ENCODE measurements around the gene UQCRQ.
"Not testable (repeated sequence)": the region's sequence is repeated elsewhere in the genome, so short reads cannot be mapped to it uniquely, and the experiment has no call there.

Gene UQCRQ

GRCh38 chr5:132834057-132834456 is 32.4 kb upstream of the UQCRQ start:
- DNase-seq, result no peak

DNA sequence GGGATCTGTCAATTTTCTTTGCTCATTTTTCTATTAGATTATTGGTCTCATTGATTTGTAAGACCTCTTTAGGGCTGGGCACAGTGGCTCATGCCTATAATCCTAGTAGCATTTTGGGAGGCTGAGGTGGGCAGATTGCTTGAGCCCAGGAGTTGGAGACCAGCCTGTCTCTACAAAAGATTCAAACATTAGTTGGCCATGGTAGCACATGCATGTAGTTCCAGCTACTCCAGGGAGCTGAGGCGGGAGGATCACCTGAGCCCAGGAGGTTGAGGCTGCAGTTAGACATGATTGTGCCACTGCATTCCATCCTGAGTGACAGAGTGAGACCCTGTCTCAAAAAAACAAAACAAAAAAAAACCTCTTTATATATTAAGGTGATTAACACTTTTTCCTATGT is 29.6 kb upstream of the UQCRQ start:
- no peak for DNase-seq

GRCh38 chr5:132837868-132838267 is 28.6 kb upstream of the UQCRQ start:
- no peak for DNase-seq

DNA sequence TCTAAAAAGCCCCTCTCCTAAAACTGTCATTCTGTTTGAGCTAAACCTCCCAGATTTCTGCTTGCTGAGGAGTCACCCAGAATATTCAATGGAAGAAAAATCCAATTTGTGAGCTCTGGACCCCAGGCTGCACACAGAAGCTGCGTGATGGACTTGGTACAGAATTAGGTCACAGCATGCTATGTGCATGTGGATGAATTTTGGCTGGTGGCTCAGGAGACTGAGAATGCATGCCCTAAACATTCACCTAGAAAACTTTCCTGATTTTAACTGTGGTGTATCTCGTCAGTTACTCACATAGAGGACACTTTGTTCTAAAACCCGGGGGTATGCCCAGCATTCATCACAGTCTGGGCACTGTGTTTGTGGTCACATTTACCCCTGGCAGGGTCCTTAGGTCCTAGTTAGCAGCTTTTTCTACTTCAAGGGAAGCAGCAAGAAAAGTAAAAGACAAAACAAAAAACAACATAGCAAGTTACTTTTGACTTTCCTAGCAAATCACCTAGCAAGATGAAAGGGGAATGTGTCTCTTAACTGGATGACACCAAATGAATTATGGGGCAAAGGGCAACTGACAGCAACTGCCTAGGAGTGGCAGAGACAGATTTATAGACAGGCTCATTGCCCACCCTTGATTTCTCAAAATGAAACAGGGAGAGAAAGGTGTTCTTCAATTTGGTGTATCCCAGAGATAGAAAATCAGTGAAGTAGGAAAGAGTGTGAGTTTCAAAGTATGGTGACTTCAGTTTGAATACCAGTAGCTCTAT is 27.7 kb upstream of the UQCRQ start:
- DNase-seq, result no peak

GRCh38 chr5:132839426-132840301 is 26.8 kb upstream of the UQCRQ start:
- no peak for DNase-seq

- no peak for DNase-seq
Observed at GRCh38 chr5:132840313-132840712, 26.1 kb upstream of the UQCRQ start.

DNA sequence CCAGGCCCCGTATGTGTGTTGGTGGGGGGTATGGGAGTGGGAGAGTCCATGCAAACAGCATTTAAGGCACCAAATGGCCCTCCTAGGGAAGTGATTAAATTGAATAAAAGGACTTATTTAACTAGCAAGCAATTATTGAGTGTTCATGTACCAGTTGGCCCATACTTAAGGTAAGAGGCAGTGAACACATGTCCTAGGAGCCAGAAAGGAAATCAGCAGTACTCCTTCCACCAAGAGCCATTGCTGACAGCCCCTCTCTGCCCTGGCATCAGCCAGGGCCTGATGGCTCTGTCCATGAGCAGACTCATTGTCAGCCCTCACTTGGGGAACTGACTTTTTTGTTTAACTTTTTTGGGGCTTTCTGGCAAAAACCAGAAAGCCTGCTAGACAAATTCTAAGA is 25.5 kb upstream of the UQCRQ start:
- no peak for DNase-seq

DNA sequence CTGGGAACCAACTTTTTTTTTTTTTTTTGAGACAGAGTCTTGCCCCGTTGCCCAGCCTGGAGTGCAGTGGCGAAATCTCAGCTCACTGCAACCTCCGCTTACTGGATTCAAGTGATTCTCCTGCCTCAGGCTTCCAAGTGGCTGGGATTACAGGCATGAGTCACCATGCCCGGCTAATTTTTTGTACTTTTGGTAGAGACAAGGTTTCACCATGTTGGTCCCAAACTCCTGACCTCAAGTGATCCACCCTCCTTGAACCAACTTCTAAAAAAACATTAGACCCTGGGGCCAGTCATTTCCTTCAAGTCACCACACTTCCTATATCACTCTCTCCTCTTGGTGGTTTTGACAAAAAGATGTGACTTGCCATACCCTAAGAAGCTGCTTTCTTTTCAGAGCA is 25.1 kb upstream of the UQCRQ start:
- no peak for DNase-seq

GRCh38 chr5:132848270-132848669 is 18.2 kb upstream of the UQCRQ start:
- DNase-seq, result no peak

GRCh38 chr5:132849347-132849746 is 17.1 kb upstream of the UQCRQ start:
- DNase-seq, result no peak

- no peak for DNase-seq
Observed at GRCh38 chr5:132850066-132850465, 16.4 kb upstream of the UQCRQ start.

DNA sequence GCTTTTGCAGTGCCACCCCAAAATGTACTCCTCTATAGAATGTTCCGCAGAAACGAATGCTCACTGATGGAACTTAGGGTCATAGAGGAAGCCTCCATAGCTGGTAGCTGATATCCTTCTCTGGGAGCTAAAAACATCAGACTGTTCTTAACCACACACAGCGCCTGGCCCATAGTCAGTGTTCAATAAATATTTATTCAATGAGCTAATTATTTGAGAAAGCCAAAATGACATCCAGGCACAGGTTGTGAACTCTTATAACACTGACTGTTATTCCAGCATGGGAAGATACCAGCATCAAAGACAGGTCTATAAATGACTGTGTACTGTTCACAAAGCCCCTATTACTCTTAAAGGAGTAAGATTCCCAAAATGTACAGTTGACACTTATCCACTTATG is 13.1 kb upstream of the UQCRQ start:
- no peak for DNase-seq

- DNase-seq, result no peak
Observed at GRCh38 chr5:132853790-132854189, 12.7 kb upstream of the UQCRQ start.

GRCh38 chr5:132854301-132854700 is 12.1 kb upstream of the UQCRQ start:
- no peak for DNase-seq

- DNase-seq, result not testable (repeated sequence)
Observed at GRCh38 chr5:132854992-132855391, 11.4 kb upstream of the UQCRQ start.

GRCh38 chr5:132856011-132856410 is 10.4 kb upstream of the UQCRQ start:
- no peak for DNase-seq

- no peak for DNase-seq
Observed at GRCh38 chr5:132859889-132860437, 6.5 kb upstream of the UQCRQ start.

- no peak for DNase-seq
Observed at GRCh38 chr5:132860742-132861141, 5.7 kb upstream of the UQCRQ start.

- DNase-seq, result no peak
Observed at GRCh38 chr5:132865668-132866341, 637 bp upstream of the UQCRQ start.

- DNase-seq, result no peak
Observed at GRCh38 chr5:132867046-132867451, 607 bp downstream of the UQCRQ start.

GRCh38 chr5:132868754-132869153 is 2.3 kb downstream of the UQCRQ start:
- DNase-seq, result no peak

DNA sequence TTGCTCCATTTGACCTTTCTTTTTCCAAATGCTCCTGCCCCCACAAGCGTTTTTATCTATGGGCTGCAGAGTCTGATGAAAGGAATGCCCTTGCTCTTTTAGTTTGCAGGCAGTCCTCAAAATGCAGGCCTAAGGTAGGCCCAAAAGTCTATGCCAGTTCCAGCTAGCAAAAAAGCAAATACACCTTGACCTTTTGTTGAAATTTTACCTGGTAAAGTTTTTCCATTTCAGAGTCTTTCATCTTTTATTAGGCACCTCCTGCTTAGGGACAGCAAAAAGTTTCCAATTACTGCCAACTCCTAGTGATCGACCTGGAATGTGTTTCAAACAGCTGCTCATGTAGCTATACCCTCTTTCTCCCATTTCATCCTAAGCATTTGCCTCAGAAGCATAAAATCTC is 4.4 kb downstream of the UQCRQ start:
- DNase-seq, result no peak

Data from NCI-H1092 (cell line).